Activated CD4-positive, alpha-beta T cell treated with anti-CD3 and anti-CD28 coated beads, Interleukin-2, amount 50 U/mL, for 48 hours (primary cell): ENCODE measurements around the gene GALNT13.

ENCODE experiments used
- DNase-seq, 2 experiments: peaks; one replicate each; pipeline ENCODE4 v3.0.0-alpha.2; 2020

GALNT13 gene

DNA sequence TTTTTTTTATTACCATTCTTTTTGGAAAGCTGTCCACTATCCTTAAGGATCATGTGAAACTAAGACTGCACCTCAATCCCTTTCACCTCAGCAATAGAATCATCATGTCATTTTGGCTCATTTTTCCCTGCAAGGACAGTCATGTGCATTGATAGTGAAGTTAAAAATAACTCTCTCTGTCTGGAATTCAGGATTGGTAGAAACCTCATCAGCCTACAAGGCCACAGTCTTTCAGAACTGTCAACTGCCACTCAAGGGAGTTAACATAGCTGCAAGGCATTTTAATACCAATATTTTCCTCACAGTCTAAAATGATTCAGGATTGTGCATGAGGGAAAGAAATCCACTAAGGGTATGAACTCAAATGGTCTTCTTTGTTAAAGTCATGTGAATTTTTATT is 625.3 kb downstream of the GALNT13 start:
- DNase-seq = no peak
